A549 treated with RU486 at 1 μM for 4 hours (cell line): Measurements from ENCODE around the gene FABP3. TPM values are rescaled to one million over a fixed set of nuclear protein-coding genes. Genes with fewer than 3 reads are reported as not detected.

Experiments
- total RNA-seq: library from RNA; stranded (reverse); fragments of 200-300 nt; extraction: Qiagen RNA extraction; gene quantifications from 5 replicates; pipeline ENCODE4 v1.2.3, GENCODE V29; 2022; ENCODE audit warnings: low read depth

Gene FABP3
- not detected in 5 replicates for total RNA-seq

DNA sequence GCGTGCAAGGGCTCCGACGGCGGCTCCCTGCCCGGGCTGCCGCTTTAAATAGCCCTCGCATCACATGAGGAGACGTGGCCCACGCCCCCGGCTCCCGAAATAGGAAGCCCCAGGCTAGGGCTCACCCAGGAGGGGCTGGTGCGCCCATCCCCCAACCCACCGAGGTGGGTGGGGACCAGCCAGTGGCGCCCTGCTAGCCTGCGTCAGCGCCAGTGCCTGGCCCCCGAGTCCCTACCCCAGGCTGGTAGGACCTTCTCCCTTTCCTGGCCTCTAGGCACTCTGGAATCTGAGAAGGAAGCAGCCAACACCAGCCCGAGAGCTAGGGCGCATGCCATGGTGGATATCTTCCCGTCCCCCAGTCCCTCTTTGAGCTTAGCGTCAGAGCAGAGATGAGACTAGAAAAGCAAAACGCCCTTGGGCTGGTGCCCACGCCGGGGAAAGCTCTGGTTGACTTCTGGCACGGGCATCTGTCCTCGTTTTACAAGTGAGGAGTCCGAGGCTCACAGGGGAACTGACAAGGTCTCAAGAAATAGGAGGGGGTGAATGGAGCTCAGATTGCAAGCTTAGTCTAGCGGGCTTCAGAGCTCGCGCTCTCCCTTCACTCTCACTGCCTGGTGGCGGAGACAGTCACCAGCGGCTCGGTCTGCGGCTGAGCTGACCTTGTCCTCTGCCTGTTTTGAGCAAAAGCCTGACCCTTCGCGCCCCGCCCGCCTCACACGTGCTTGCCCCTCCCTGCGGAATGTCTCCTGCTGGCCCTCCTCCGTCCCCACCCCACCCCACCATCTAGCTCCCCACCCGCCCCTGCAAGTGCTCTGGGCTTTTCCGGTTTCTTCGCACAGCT, at the start of gene FABP3:
FABP3 (minus strand) TSS at position 21 of the 841 bp plus-strand sequence. CDS start 62 bp downstream, outside the sequence.

DNA sequence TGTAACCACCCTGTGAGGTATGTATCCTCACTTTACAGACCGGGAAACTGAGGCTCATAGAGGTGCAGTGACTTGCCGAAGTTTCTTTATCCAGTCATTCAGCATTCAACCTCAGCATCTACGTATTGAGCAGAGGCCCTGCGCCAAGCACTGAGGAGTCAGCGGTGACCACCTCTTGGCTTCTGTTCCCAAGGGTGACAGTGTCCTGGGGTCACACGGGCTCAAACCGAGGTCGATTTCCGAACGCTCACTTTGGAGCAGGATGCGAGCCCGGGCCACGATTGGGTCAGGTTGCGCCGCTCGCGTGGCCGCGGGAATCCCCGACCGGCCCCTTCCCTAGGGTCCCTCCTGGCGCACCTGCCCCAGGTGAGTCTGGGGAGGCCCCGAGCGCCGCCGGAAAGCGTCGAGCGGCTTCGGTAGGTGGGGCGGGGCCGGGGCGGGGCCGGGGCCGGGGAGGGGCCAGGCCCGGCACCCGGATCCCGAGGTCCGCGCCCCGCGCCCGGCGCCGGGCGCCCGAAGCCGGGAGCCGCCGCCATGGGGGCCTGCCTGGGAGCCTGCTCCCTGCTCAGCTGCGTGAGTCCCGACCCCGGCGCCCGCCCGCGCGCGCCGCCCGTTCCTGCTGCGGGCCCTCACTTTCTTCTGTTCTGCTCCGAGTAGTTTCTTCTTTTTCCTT, 40.0 kb upstream of the FABP3 start, which contains the start of gene SERINC2:
SERINC2 (plus strand) TSS at position 482 of the 673 bp plus-strand sequence; CDS start at position 535, 53 bp downstream.

Other genes starting within 250 kb of the FABP3 start
- gene NKAIN1, start 133.2 kb downstream of the FABP3 start, total RNA-seq, result 0.97 to 1.6 TPM (median 1.1 TPM) in 5 replicates
- 42.1 to 48.5 TPM (median 45.2 TPM) in 5 replicates for gene SNRNP40, start 76.3 kb downstream of the FABP3 start, total RNA-seq
- gene ZCCHC17, start 76.0 kb downstream of the FABP3 start, total RNA-seq, result 24.1 to 26.7 TPM (median 24.9 TPM) in 5 replicates
- gene SERINC2, start 40.1 kb upstream of the FABP3 start, total RNA-seq, result 18.0 to 31.8 TPM (median 29.7 TPM) in 5 replicates
- gene TINAGL1, start 203.4 kb upstream of the FABP3 start, total RNA-seq, result 0.69 to 1.2 TPM (median 0.74 TPM) in 5 replicates
- gene HCRTR1, start 244.6 kb upstream of the FABP3 start, total RNA-seq, result not detected in 5 replicates